Liver (tissue), 9 donors: ENCODE results near the gene KCTD6. TPM values are rescaled to one million over a fixed set of nuclear protein-coding genes. Genes with fewer than 3 reads are reported as not detected.
A peak's percentile ranks its signal among the peaks of the same experiment; 100 is the strongest.

ENCODE experiments used
- DNase-seq: peaks from one replicate; pipeline ENCODE4 v3.0.0-alpha.2; 2017; ENCODE audit warnings: low spot score
- H3K27ac ChIP-seq, 2 donors: one replicate each; pipeline ENCODE4 v1.7.0; 2013; ENCODE audit warnings: inconsistent platforms in 2 of 2, low read length in 2 of 2, control low read depth in 1 of 2, low read depth in 1 of 2, mild to moderate bottlenecking in 1 of 2
- H3K27me3 ChIP-seq, 4 donors: one replicate each; pipeline versions ENCODE4 v1.6.1 to v1.7.0; 2013; ENCODE audit warnings: low read length in 3 of 4, inconsistent platforms in 1 of 4, mild to moderate bottlenecking in 1 of 4, moderate library complexity in 1 of 4; ENCODE audit not compliant: control insufficient read depth in 4 of 4, insufficient read depth in 4 of 4
- H3K36me3 ChIP-seq, 4 donors: one replicate each; pipeline versions ENCODE4 v1.6.1 to v1.7.0; 2013; ENCODE audit warnings: low read length in 3 of 4, mild to moderate bottlenecking in 3 of 4, low read depth in 1 of 4, moderate library complexity in 1 of 4; ENCODE audit not compliant: control insufficient read depth in 4 of 4, insufficient read depth in 3 of 4
- H3K4me1 ChIP-seq, 4 donors: one replicate each; pipeline versions ENCODE4 v1.6.1 to v1.7.0; 2013; ENCODE audit warnings: low read length in 3 of 4, mild to moderate bottlenecking in 3 of 4, moderate library complexity in 1 of 4; ENCODE audit not compliant: control insufficient read depth in 4 of 4, insufficient read depth in 4 of 4
- H3K4me3 ChIP-seq, 3 donors: one replicate each; pipeline versions ENCODE4 v1.6.1 to v1.7.0; 2013; ENCODE audit warnings: low read length in 3 of 3, control low read depth in 1 of 3, low read depth in 1 of 3, mild to moderate bottlenecking in 1 of 3
- H3K9ac ChIP-seq, 2 donors: one replicate each; pipeline ENCODE4 v1.7.0; 2013; ENCODE audit warnings: low read length in 2 of 2, mild to moderate bottlenecking in 2 of 2, moderate library complexity in 2 of 2, control low read depth in 1 of 2, low read depth in 1 of 2
- H3K9me3 ChIP-seq, 4 donors: one replicate each; pipeline versions ENCODE4 v1.6.1 to v1.7.0; 2013; ENCODE audit warnings: low read length in 3 of 4; ENCODE audit not compliant: control insufficient read depth in 4 of 4
- EGR1 ChIP-seq, 2 donors: IDR thresholded peaks; 2 replicates each; pipeline ENCODE4 v1.6.1; 2016 to 2018; ENCODE audit warnings: antibody characterized with exemption in 2 of 2, low read depth in 2 of 2
- FOXA1 ChIP-seq: IDR thresholded peaks from 2 replicates; pipeline ENCODE4 v1.6.1; 2016; ENCODE audit warnings: antibody characterized with exemption
- FOXA2 ChIP-seq: IDR thresholded peaks from 2 replicates; pipeline ENCODE4 v1.6.1; 2016; ENCODE audit warnings: antibody characterized with exemption
- HNF4A ChIP-seq, 2 donors: conservative IDR thresholded peaks; 2 replicates each; pipeline ENCODE4 v1.6.1; 2016; ENCODE audit warnings: antibody characterized with exemption in 2 of 2, mild to moderate bottlenecking in 2 of 2
- HNF4G ChIP-seq: IDR thresholded peaks from 2 replicates; pipeline ENCODE4 v1.6.1; 2016; ENCODE audit warnings: antibody characterized with exemption
- JUND ChIP-seq, 2 donors: IDR thresholded peaks; 2 replicates each; pipeline ENCODE4 v1.6.1; 2016; ENCODE audit warnings: antibody characterized with exemption in 2 of 2
- NR2F2 ChIP-seq: IDR thresholded peaks from 2 replicates; pipeline ENCODE4 v1.6.1; 2016; ENCODE audit warnings: antibody characterized with exemption
- RAD21 ChIP-seq, 2 donors: IDR thresholded peaks; 2 replicates each; pipeline ENCODE4 v1.6.1; 2016; ENCODE audit warnings: antibody characterized with exemption in 2 of 2, mild to moderate bottlenecking in 2 of 2
- RXRA ChIP-seq, 2 donors: IDR thresholded peaks; 2 replicates each; pipeline ENCODE4 v1.6.1; 2017 to 2018; ENCODE audit warnings: antibody characterized with exemption in 2 of 2, mild to moderate bottlenecking in 1 of 2
- SP1 ChIP-seq: IDR thresholded peaks from 2 replicates; pipeline ENCODE4 v1.6.1; 2018; ENCODE audit warnings: antibody characterized with exemption, mild to moderate bottlenecking
- TAF1 ChIP-seq: conservative IDR thresholded peaks from 2 replicates; pipeline ENCODE4 v1.6.1; 2016; ENCODE audit warnings: antibody characterized with exemption, mild to moderate bottlenecking
- YY1 ChIP-seq: IDR thresholded peaks from 2 replicates; pipeline ENCODE4 v1.6.1; 2016; ENCODE audit warnings: antibody characterized with exemption, mild to moderate bottlenecking
- WGBS: extraction: QIAGEN DNeasy Blood & Tissue Kit; methylation state at CpG from one replicate; pipeline ENCODE4 v1.1.7; 2013; 5-methylcytosine and 5-hydroxymethylcytosine counted together
- polyA plus RNA-seq, 2 donors: library from polyadenylated mRNA; stranded (reverse) in 1 of 2; unstranded in 1 of 2; fragments of 200-250 nt in 1 of 2; fragments of >200 nt in 1 of 2; fragmentation: Nextera tagmentation in 1 of 2; extraction: Ambion mirVana in 1 of 2; gene quantifications; one replicate each; pipeline versions ENCODE4 v1.2.1 to v1.2.3, GENCODE V29; 2013 to 2015
- total RNA-seq, 2 donors: library from RNA; depleted of rRNA; stranded (reverse); fragments of >200 nt; gene quantifications; one replicate each; pipeline ENCODE4 v1.2.3, GENCODE V29; 2014
- TF ChIP-seq, protein P1 (sequence below): IDR thresholded peaks from 2 replicates; pipeline ENCODE4 v1.6.1; 2016; ENCODE audit warnings: antibody characterized with exemption
- TF ChIP-seq, protein P2 (sequence below): fragments of 150-350 bp; IDR thresholded peaks from 2 replicates; pipeline ENCODE4 v1.5.1; 2017; ENCODE audit warnings: improper control_type of control experiment, low read depth, low read length; ENCODE audit not compliant: missing input control
- TF ChIP-seq, protein P3 (sequence below): IDR thresholded peaks from 2 replicates; pipeline ENCODE4 v1.6.1; 2016; ENCODE audit warnings: antibody characterized with exemption
- TF ChIP-seq, protein P4 (sequence below): IDR thresholded peaks from 2 replicates; pipeline ENCODE4 v1.6.1; 2016; ENCODE audit warnings: antibody characterized with exemption
- donor health status: healthy.
- donor health status: healthy.
- donor health status: healthy.
- donor health status: healthy.
- donor health status: healthy.

Gene KCTD6
- total and polyA plus RNA-seq, 4 donors = 6.5 to 13.8 (median 10.4) TPM

DNA sequence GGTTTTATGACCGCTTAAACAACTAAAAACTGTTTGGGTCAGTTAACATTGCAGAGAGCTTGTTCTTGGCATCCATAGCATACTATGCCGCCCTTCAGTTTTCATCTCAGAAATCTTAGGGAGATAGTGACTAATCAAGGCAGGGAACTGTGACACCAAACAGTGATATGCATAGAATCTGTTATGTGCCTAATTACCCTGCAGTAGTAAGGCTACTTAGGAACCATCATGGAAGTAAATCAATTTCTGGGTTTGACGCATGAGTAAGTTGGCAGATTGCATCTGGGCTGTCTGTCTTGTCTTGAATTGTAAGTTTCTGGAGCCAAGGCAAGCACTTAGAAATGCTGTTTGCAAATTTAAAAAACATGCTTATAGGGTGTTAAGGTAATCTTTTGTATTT, 22.5 kb downstream of the KCTD6 start:
- Histone ChIP-seq H3K27ac (no peak overlapping the region), H3K4me1 (peaks cover 10 to 17% (median 14%) of the 10 kb centered on the region in 4 donors), H3K9ac (no peak overlapping the region), H3K4me3 (no peak overlapping the region), H3K27me3 (no peaks in the 10 kb centered on the region), H3K36me3 (peaks cover 4 to 55% (median 35%) of the 10 kb centered on the region in 4 donors), H3K9me3 (no peaks in the 10 kb centered on the region)
- no peak for TF ChIP-seq EGR1 (IDR thresholded peaks at IDR 0.05; ENCODE audit: low read depth in 2 of 2)
- no peak for TF ChIP-seq FOXA1
- no peak for TF ChIP-seq JUND (IDR thresholded peaks at IDR 0.05)
- no peak for TF ChIP-seq RXRA (IDR thresholded peaks at IDR 0.05)
- TF ChIP-seq NR2F2 = no peak
- TF ChIP-seq HNF4A (conservative IDR thresholded peaks at IDR 0.05) = no peak
- TF ChIP-seq SP1 = no peak
- TF ChIP-seq, protein P1, sequence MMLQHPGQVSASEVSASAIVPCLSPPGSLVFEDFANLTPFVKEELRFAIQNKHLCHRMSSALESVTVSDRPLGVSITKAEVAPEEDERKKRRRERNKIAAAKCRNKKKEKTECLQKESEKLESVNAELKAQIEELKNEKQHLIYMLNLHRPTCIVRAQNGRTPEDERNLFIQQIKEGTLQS = no peak
- no peak for TF ChIP-seq RAD21 (IDR thresholded peaks at IDR 0.05)
- TF ChIP-seq TAF1 = no peak
- TF ChIP-seq, protein P2, sequence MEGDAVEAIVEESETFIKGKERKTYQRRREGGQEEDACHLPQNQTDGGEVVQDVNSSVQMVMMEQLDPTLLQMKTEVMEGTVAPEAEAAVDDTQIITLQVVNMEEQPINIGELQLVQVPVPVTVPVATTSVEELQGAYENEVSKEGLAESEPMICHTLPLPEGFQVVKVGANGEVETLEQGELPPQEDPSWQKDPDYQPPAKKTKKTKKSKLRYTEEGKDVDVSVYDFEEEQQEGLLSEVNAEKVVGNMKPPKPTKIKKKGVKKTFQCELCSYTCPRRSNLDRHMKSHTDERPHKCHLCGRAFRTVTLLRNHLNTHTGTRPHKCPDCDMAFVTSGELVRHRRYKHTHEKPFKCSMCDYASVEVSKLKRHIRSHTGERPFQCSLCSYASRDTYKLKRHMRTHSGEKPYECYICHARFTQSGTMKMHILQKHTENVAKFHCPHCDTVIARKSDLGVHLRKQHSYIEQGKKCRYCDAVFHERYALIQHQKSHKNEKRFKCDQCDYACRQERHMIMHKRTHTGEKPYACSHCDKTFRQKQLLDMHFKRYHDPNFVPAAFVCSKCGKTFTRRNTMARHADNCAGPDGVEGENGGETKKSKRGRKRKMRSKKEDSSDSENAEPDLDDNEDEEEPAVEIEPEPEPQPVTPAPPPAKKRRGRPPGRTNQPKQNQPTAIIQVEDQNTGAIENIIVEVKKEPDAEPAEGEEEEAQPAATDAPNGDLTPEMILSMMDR = no peak
- TF ChIP-seq, protein P3, sequence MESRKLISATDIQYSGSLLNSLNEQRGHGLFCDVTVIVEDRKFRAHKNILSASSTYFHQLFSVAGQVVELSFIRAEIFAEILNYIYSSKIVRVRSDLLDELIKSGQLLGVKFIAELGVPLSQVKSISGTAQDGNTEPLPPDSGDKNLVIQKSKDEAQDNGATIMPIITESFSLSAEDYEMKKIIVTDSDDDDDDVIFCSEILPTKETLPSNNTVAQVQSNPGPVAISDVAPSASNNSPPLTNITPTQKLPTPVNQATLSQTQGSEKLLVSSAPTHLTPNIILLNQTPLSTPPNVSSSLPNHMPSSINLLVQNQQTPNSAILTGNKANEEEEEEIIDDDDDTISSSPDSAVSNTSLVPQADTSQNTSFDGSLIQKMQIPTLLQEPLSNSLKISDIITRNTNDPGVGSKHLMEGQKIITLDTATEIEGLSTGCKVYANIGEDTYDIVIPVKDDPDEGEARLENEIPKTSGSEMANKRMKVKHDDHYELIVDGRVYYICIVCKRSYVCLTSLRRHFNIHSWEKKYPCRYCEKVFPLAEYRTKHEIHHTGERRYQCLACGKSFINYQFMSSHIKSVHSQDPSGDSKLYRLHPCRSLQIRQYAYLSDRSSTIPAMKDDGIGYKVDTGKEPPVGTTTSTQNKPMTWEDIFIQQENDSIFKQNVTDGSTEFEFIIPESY = no peak
- TF ChIP-seq HNF4G = no peak
- 94% methylated on average over 3 of the region's 3 CpGs for WGBS
- DNase-seq = no peak

DNA sequence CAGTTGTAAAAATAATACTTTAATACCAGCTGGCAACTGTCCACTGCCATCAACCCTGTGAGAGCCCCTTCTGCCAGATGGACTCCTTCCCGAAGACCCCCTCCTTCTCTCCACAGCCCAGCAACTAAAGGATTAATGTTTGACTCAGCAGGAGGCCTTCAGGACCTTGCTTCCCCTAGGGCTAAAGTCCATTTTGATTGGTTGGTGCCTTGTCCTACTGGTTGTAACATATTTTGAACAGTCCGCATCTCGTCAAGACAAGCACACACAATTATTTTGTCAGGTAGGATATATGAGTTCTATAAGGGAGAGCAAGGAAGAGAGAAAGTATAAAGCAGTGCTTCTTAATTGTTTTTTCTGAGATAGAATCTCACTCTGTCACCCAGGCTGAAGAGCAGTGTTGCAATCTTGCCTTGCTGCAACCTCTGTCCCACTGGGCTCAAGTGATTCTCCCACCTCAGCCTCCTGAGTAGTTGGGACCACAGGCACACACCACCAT, 26.4 kb downstream of the KCTD6 start:
- 15% methylated on average over 3 of the region's 3 CpGs for WGBS
- no peaks in the 10 kb centered on the region for H3K9me3 ChIP-seq
- H3K27ac ChIP-seq = peak overlapping the region; percentile 95
- peaks cover 30 to 52% (median 46%) of the 10 kb centered on the region in 4 donors for H3K4me1 ChIP-seq
- H3K36me3 ChIP-seq = peaks cover 2 to 41% (median 24%) of the 10 kb centered on the region in 4 donors
- H3K9ac ChIP-seq = no peak overlapping the region
- no peak overlapping the region for H3K4me3 ChIP-seq
- no peak for DNase-seq
- TF ChIP-seq RAD21 (IDR thresholded peaks at IDR 0.05) = no peak
- TF ChIP-seq, protein P2 = no peak
- peak in 1 of 2 donors; percentile 48 for TF ChIP-seq JUND (IDR thresholded peaks at IDR 0.05)
- TF ChIP-seq FOXA2 = no peak
- peak; percentile 16 for TF ChIP-seq YY1
- peak; percentile 52 for TF ChIP-seq HNF4G
- TF ChIP-seq HNF4A (conservative IDR thresholded peaks at IDR 0.05) = peak; percentile 89 to 92
- TF ChIP-seq SP1 = peak; percentile 71
- TF ChIP-seq, protein P4, sequence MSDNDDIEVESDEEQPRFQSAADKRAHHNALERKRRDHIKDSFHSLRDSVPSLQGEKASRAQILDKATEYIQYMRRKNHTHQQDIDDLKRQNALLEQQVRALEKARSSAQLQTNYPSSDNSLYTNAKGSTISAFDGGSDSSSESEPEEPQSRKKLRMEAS = peak; percentile 32
- TF ChIP-seq RXRA (IDR thresholded peaks at IDR 0.05) = peak; percentile 63 to 74
- TF ChIP-seq FOXA1 = no peak
- no peaks in the 10 kb centered on the region for H3K27me3 ChIP-seq
